Epithelial cell of esophagus (primary cell): ENCODE measurements around the gene HHAT.

Source experiments
- DNase-seq: peaks from one replicate; pipeline ENCODE4 v3.0.0; 2010; ENCODE audit warnings: low read depth
- H3K4me3 ChIP-seq: 2 replicates; pipeline ENCODE4 v1.5.1; 2011; ENCODE audit warnings: mild to moderate bottlenecking, low read length, control low read depth
- CTCF ChIP-seq: IDR thresholded peaks from 2 replicates; pipeline ENCODE4 v1.5.1; 2011; ENCODE audit warnings: low read depth, mild to moderate bottlenecking, low read length, control low read depth, inconsistent platforms; ENCODE audit not compliant: insufficient read depth; ENCODE audit errors: missing control alignments

The HHAT gene

DNA sequence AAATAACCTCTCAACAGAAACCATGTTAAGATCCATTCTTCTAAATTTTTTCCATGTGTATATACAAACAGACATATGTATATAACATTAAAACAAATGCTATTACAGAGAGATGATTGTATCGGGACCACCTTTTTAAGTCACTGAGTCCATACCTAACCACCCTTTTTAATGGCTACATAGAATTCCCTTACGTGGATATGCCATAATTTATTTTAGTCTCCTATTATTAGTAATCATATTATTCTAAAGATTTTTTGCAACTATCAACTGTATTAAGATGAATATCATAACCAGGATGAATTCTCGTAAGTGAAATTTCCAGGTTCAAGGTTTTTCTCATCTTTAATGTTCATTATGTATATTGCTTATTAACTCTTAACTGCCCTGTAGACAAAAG lies 259.7 kb downstream of the HHAT start:
- no peak overlapping the region for H3K4me3 ChIP-seq
- TF ChIP-seq CTCF: no peak
- DNase-seq: no peak

- TF ChIP-seq CTCF: no peak
- H3K4me3 ChIP-seq: no peak overlapping the region
- no peak for DNase-seq
Measured at GRCh38 chr1:210588946-210589345, 260.2 kb downstream of the HHAT start.

- no peak overlapping the region for H3K4me3 ChIP-seq
- no peak for DNase-seq
- no peak for TF ChIP-seq CTCF
Measured at GRCh38 chr1:210591214-210591613, 262.5 kb downstream of the HHAT start.

DNA sequence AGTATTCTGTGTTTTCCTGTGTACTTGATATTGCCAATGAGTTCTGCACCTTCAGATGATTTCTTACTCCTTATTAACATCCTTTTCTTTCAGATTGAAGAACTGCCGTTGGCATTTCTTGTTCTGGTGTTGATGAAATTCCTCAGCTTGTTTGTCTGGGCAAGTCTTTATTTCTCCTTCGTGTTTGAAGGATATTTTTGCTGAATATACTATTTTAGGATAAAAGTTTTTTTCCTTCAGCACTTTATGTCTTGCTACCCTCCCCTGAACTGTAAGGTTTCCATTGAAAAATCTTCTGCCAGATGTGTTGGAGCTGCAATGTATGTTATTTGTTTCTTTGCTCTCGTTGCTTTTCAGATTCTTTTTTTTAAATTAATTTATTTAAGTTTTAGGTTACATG lies 265.9 kb downstream of the HHAT start:
- DNase-seq: no peak
- no peak for TF ChIP-seq CTCF
- H3K4me3 ChIP-seq: no peak overlapping the region

- DNase-seq: no peak
- H3K4me3 ChIP-seq: no peak overlapping the region
- no peak for TF ChIP-seq CTCF
Measured at GRCh38 chr1:210596641-210597040, 267.9 kb downstream of the HHAT start.

DNA sequence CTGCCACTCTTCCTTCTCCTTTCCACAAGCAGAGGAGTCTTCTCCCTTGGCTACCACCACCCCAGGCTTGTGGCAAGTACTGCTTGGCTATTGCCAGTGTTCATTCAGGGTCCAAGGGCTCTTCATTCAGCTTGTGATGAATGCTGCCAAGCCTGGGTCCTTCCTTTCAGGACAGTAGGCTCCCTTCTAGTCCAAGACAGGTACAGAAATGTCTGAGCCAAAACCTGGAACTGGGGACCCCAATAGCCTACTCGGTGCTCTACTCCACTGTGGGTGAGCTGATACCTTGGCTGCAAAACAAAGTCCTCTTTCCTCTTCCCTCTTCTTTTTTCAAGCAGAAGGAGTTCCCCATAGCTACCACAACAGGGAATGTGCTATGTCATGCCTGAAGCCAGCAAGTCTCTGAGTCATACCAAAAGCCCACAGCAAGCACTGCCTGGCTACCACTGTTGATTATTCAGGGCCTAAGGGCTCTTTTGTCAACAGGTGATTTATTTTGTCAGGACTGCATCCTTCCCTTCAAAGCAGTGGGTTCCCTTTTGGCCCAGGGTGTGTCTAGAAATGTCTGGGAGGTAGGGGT lies 268.9 kb downstream of the HHAT start:
- DNase-seq: peak; percentile 91
- H3K4me3 ChIP-seq: no peak overlapping the region
- no peak for TF ChIP-seq CTCF

DNA sequence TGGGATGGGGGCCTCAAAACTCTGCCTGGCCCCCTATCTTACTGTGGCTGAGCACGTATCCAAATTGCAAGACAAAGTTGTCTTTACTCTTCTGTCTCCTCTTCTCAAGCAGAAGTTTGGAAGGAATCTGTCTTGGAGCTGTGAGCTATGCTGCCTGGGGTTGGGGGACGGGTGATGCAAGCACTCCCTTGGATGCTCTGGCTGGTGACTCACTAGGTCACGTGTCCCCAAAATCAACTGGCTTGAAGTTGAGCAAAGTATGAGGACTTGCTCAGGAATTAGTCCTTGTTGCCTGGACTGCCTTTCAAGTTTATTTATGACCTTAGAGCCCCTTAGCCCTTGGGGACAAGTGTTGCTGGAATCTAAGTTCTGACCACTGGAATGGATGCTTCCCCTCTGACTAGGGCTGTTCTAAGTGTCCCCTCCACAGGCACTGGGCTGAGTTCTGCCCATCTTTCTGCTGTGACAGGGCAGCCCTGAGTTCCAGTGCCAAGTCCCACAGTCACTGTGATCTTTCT lies 269.5 kb downstream of the HHAT start:
- H3K4me3 ChIP-seq: no peak overlapping the region
- TF ChIP-seq CTCF: no peak
- DNase-seq: peak; percentile 87
